ENCODE data around the gene URAD. TPM values are rescaled to one million over a fixed set of nuclear protein-coding genes. Genes with fewer than 3 reads are reported as not detected.
"Not testable (repeated sequence)": the region's sequence is repeated elsewhere in the genome, so short reads cannot be mapped to it uniquely, and the experiment has no call there.

Gene URAD
- polyA plus RNA-seq, 3 donors from 2014 or later: not detected

GRCh38 chr13:28012896-28013295 lies 24.4 kb upstream of the URAD start:
- Mint-ChIP-seq H3K27ac (no peak overlapping the region), H3K4me3 (no peak overlapping the region), H3K36me3 (no peaks in the 10 kb centered on the region), H3K27me3 (ENCODE audit: low read depth in 3 of 3) (peaks cover 0 to 13% (median 8%) of the 10 kb centered on the region in 3 donors), H3K9me3 (no peaks in the 10 kb centered on the region), H3K4me1 (no peaks in the 10 kb centered on the region)
- DNase-seq: no peak

GRCh38 chr13:28012383-28012782 lies 23.9 kb upstream of the URAD start:
- Mint-ChIP-seq H3K27ac (no peak overlapping the region), H3K4me3 (no peak overlapping the region), H3K4me1 (no peaks in the 10 kb centered on the region), H3K9me3 (no peaks in the 10 kb centered on the region), H3K27me3 (ENCODE audit: low read depth in 3 of 3) (peaks cover 0 to 13% (median 8%) of the 10 kb centered on the region in 3 donors), H3K36me3 (no peaks in the 10 kb centered on the region)
- DNase-seq: no peak

- H3K4me3 Mint-ChIP-seq: no peak overlapping the region
- no peaks in the 10 kb centered on the region for H3K36me3 Mint-ChIP-seq
- H3K27me3 Mint-ChIP-seq (ENCODE audit: low read depth in 3 of 3): peaks cover 0 to 11% (median 4%) of the 10 kb centered on the region in 3 donors
- H3K27ac Mint-ChIP-seq: no peak overlapping the region
- H3K9me3 Mint-ChIP-seq: no peaks in the 10 kb centered on the region
- H3K4me1 Mint-ChIP-seq: no peaks in the 10 kb centered on the region
- DNase-seq: no peak
Measured at GRCh38 chr13:28010046-28010445, 21.6 kb upstream of the URAD start.

- not testable (repeated sequence) for DNase-seq; H3K27me3 Mint-ChIP-seq (ENCODE audit: low read depth in 3 of 3); H3K4me1 Mint-ChIP-seq; H3K36me3 Mint-ChIP-seq; H3K27ac Mint-ChIP-seq; H3K9me3 Mint-ChIP-seq; H3K4me3 Mint-ChIP-seq
Measured at GRCh38 chr13:28005016-28005415, 16.5 kb upstream of the URAD start.

- Mint-ChIP-seq H3K27me3 (ENCODE audit: low read depth in 3 of 3) (no peaks in the 10 kb centered on the region), H3K4me3 (no peak overlapping the region), H3K36me3 (no peaks in the 10 kb centered on the region), H3K4me1 (no peaks in the 10 kb centered on the region), H3K27ac (no peak overlapping the region), H3K9me3 (no peaks in the 10 kb centered on the region)
- DNase-seq: no peak
Measured at GRCh38 chr13:28002886-28003698, 14.6 kb upstream of the URAD start.

GRCh38 chr13:28001837-28002473 lies 13.5 kb upstream of the URAD start:
- Mint-ChIP-seq H3K4me1 (no peaks in the 10 kb centered on the region), H3K9me3 (no peaks in the 10 kb centered on the region), H3K36me3 (no peaks in the 10 kb centered on the region), H3K4me3 (no peak overlapping the region), H3K27me3 (ENCODE audit: low read depth in 3 of 3) (no peaks in the 10 kb centered on the region), H3K27ac (no peak overlapping the region)
- no peak for DNase-seq

GRCh38 chr13:28001049-28001448 lies 12.6 kb upstream of the URAD start:
- H3K4me3 Mint-ChIP-seq: no peak overlapping the region
- H3K27me3 Mint-ChIP-seq (ENCODE audit: low read depth in 3 of 3): no peaks in the 10 kb centered on the region
- DNase-seq: no peak
- H3K36me3 Mint-ChIP-seq: no peaks in the 10 kb centered on the region
- H3K27ac Mint-ChIP-seq: no peak overlapping the region
- no peaks in the 10 kb centered on the region for H3K4me1 Mint-ChIP-seq
- no peaks in the 10 kb centered on the region for H3K9me3 Mint-ChIP-seq

- no peak overlapping the region for H3K4me3 Mint-ChIP-seq
- H3K27me3 Mint-ChIP-seq (ENCODE audit: low read depth in 3 of 3): no peaks in the 10 kb centered on the region
- H3K4me1 Mint-ChIP-seq: no peaks in the 10 kb centered on the region
- H3K36me3 Mint-ChIP-seq: no peaks in the 10 kb centered on the region
- no peak for DNase-seq
- no peaks in the 10 kb centered on the region for H3K9me3 Mint-ChIP-seq
- no peak overlapping the region for H3K27ac Mint-ChIP-seq
Measured at GRCh38 chr13:28000567-28000966, 12.1 kb upstream of the URAD start.

GRCh38 chr13:27997904-27998522 lies 9.5 kb upstream of the URAD start:
- H3K4me1 Mint-ChIP-seq: no peaks in the 10 kb centered on the region
- no peak overlapping the region for H3K27ac Mint-ChIP-seq
- peaks cover 0 to 8% (median 2%) of the 10 kb centered on the region in 3 donors for H3K27me3 Mint-ChIP-seq (ENCODE audit: low read depth in 3 of 3)
- no peak overlapping the region for H3K4me3 Mint-ChIP-seq
- no peaks in the 10 kb centered on the region for H3K36me3 Mint-ChIP-seq
- DNase-seq: no peak
- H3K9me3 Mint-ChIP-seq: no peaks in the 10 kb centered on the region

- Mint-ChIP-seq H3K9me3 (no peaks in the 10 kb centered on the region), H3K27ac (no peak overlapping the region), H3K27me3 (ENCODE audit: low read depth in 3 of 3) (peaks cover 0 to 13% (median 2%) of the 10 kb centered on the region in 3 donors), H3K4me3 (no peak overlapping the region), H3K4me1 (no peaks in the 10 kb centered on the region), H3K36me3 (no peaks in the 10 kb centered on the region)
- no peak for DNase-seq
Measured at GRCh38 chr13:27991881-27992280, 3.4 kb upstream of the URAD start.

GRCh38 chr13:27985600-27985999 lies 2.9 kb downstream of the URAD start:
- Mint-ChIP-seq H3K4me3 (no peak overlapping the region), H3K36me3 (peaks cover 0 to 4% (median 0%) of the 10 kb centered on the region in 3 donors), H3K27ac (no peak overlapping the region), H3K4me1 (no peaks in the 10 kb centered on the region), H3K9me3 (no peaks in the 10 kb centered on the region), H3K27me3 (ENCODE audit: low read depth in 3 of 3) (peaks cover 3 to 24% (median 4%) of the 10 kb centered on the region in 3 donors)
- no peak for DNase-seq

- Mint-ChIP-seq H3K27me3 (ENCODE audit: low read depth in 3 of 3) (peaks cover 11 to 38% (median 20%) of the 10 kb centered on the region in 3 donors), H3K36me3 (peaks cover 0 to 4% (median 0%) of the 10 kb centered on the region in 3 donors), H3K9me3 (peaks cover 0 to 2% (median 0%) of the 10 kb centered on the region in 6 donors), H3K27ac (no peak overlapping the region), H3K4me1 (peaks cover 0 to 6% of the 10 kb centered on the region in 2 donors), H3K4me3 (no peak overlapping the region)
- no peak for DNase-seq
Measured at GRCh38 chr13:27982361-27982760, 6.1 kb downstream of the URAD start.

GRCh38 chr13:27981006-27981708 lies 7.3 kb downstream of the URAD start:
- Mint-ChIP-seq H3K36me3 (peaks cover 0 to 4% (median 0%) of the 10 kb centered on the region in 3 donors), H3K4me1 (peaks cover 0 to 6% of the 10 kb centered on the region in 2 donors), H3K9me3 (peaks cover 0 to 2% (median 0%) of the 10 kb centered on the region in 6 donors), H3K27ac (no peak overlapping the region), H3K27me3 (ENCODE audit: low read depth in 3 of 3) (peaks cover 11 to 38% (median 26%) of the 10 kb centered on the region in 3 donors), H3K4me3 (peak overlapping the region in 1 of 5 donors; percentile 46)
- DNase-seq: no peak

Measured in immature natural killer cell (primary cell).